SK-N-SH (cell line): ENCODE data around the gene WWOX. TPM values are rescaled to one million over a fixed set of nuclear protein-coding genes. Genes with fewer than 3 reads are reported as not detected.

Source experiments
- CTCF ChIA-PET: fragments of 300-600, 350-600 bp; formaldehyde crosslinking; extraction: SDS; loops from one replicate; lab custom pipeline; 2021; lab: Yijun Ruan, JAX
- POLR2A ChIA-PET: fragments of 350-600 bp; sonication (Branson Sonifier 250); formaldehyde crosslinking; extraction: SDS; loops from one replicate; lab custom pipeline; 2020; ENCODE audit warnings: antibody characterized with exemption, inconsistent platforms; lab: Yijun Ruan, JAX
- DNase-seq: peaks from one replicate; pipeline ENCODE4 v3.0.0; 2012
- H2AFZ ChIP-seq: fragments of 200-600 bp; sonication (generic); 2 replicates; pipeline ENCODE4 v1.8.1; 2016; ENCODE audit warnings: antibody characterized with exemption, mild to moderate bottlenecking, low read depth
- H3F3A ChIP-seq: fragments of 200-600 bp; sonication (generic); replicated peaks from 2 replicates; pipeline ENCODE3; 2016; ENCODE audit warnings: antibody characterized with exemption, mild to moderate bottlenecking; ENCODE audit not compliant: insufficient read depth
- H3K27ac ChIP-seq, 2 experiments: fragments of 200-500 bp in 1 of 2; fragments of 200-600 bp in 1 of 2; sonication (Bioruptor generic) in 1 of 2; sonication (generic), shearing (Covaris generic) in 1 of 2; 2 replicates each; pipeline versions ENCODE4 v1.5.1 to v1.6.1; 2014 to 2016; ENCODE audit warnings: low read depth in 2 of 2, inconsistent platforms in 1 of 2, low read length in 1 of 2, mild to moderate bottlenecking in 1 of 2, mixed read lengths in 1 of 2
- H3K27me3 ChIP-seq: fragments of 200-600 bp; sonication (generic), shearing (Covaris generic); 2 replicates; pipeline ENCODE4 v1.6.1; 2016; ENCODE audit warnings: mixed run types; ENCODE audit not compliant: insufficient read depth
- H3K36me3 ChIP-seq, 2 experiments: fragments of 200-500 bp in 1 of 2; fragments of 200-600 bp in 1 of 2; sonication (Bioruptor generic) in 1 of 2; sonication (generic) in 1 of 2; replicated peaks in 1 of 2; 2 replicates each; pipeline versions ENCODE3 to v1.5.1; 2014 to 2016; ENCODE audit warnings: low read length in 1 of 2, mild to moderate bottlenecking in 1 of 2; ENCODE audit not compliant: insufficient read depth in 2 of 2, control insufficient read depth in 1 of 2
- H3K4me1 ChIP-seq, 2 experiments: fragments of 200-500 bp in 1 of 2; fragments of 200-600 bp in 1 of 2; sonication (Bioruptor generic) in 1 of 2; sonication (generic), shearing (Covaris generic) in 1 of 2; 2 replicates each; pipeline versions ENCODE4 v1.5.1 to v1.6.1; 2014 to 2016; ENCODE audit warnings: low read depth in 1 of 2, low read length in 1 of 2, mixed run types in 1 of 2; ENCODE audit not compliant: insufficient read depth in 2 of 2, control insufficient read depth in 1 of 2
- H3K4me2 ChIP-seq: fragments of 200-600 bp; sonication (generic), shearing (Covaris generic); 2 replicates; pipeline ENCODE4 v1.6.1; 2017; ENCODE audit warnings: mixed run types
- H3K4me3 ChIP-seq, 2 experiments: fragments of 200-500 bp in 1 of 2; fragments of 200-600 bp in 1 of 2; sonication (Bioruptor generic) in 1 of 2; sonication (generic), shearing (Covaris generic) in 1 of 2; 2 replicates each; pipeline versions ENCODE4 v1.5.1 to v1.8.1; 2014 to 2016; ENCODE audit warnings: low read depth in 2 of 2, inconsistent platforms in 1 of 2, low read length in 1 of 2, mild to moderate bottlenecking in 1 of 2, mixed read lengths in 1 of 2, moderate library complexity in 1 of 2
- H3K79me2 ChIP-seq: fragments of 200-600 bp; sonication (generic); 2 replicates; pipeline ENCODE4 v1.8.1; 2017; ENCODE audit warnings: mild to moderate bottlenecking; ENCODE audit not compliant: insufficient read depth
- H3K9ac ChIP-seq: fragments of 200-600 bp; sonication (generic); 2 replicates; pipeline ENCODE4 v1.6.1; 2017; ENCODE audit warnings: mixed run types
- H3K9me2 ChIP-seq: fragments of 200-600 bp; sonication (generic); 2 replicates; pipeline ENCODE4 v1.6.1; 2017; ENCODE audit warnings: mixed run types
- H3K9me3 ChIP-seq: fragments of 200-600 bp; sonication (generic); 2 replicates; pipeline ENCODE4 v1.6.1; 2017; ENCODE audit warnings: mixed run types, mild to moderate bottlenecking, moderate library complexity
- H4K20me1 ChIP-seq: fragments of 200-600 bp; sonication (generic); 2 replicates; pipeline ENCODE4 v1.6.1; 2017; ENCODE audit warnings: mild to moderate bottlenecking, mixed run types; ENCODE audit not compliant: insufficient read depth
- EP300 ChIP-seq, 2 experiments: IDR thresholded peaks; 2 replicates each; pipeline versions ENCODE4 v1.4.0 to v1.6.1; 2012; ENCODE audit warnings: borderline replicate concordance in 1 of 2, low read depth in 1 of 2, low read length in 1 of 2
- EZH2phosphoT487 ChIP-seq: fragments of 200-600 bp; sonication (generic); IDR thresholded peaks from 2 replicates; pipeline ENCODE4 v1.6.1; 2017; ENCODE audit warnings: low read depth, mixed run types, mild to moderate bottlenecking, antibody characterized with exemption, moderate library complexity, borderline replicate concordance
- FOXJ3 ChIP-seq: sonication (generic); formaldehyde crosslinking; IDR thresholded peaks from 2 replicates; pipeline ENCODE4 v1.5.1; 2020; ENCODE audit warnings: mild to moderate bottlenecking, missing genetic modification reagents
- FOXM1 ChIP-seq: IDR thresholded peaks from 2 replicates; pipeline ENCODE4 v1.4.0; 2012; ENCODE audit warnings: low read depth, mild to moderate bottlenecking
- GATA2 ChIP-seq: sonication (generic); formaldehyde crosslinking; IDR thresholded peaks from 2 replicates; pipeline ENCODE4 v1.5.0; 2020; ENCODE audit warnings: mild to moderate bottlenecking, missing genetic modification reagents
- NRF1 ChIP-seq: IDR thresholded peaks from 2 replicates; pipeline ENCODE4 v1.6.1; 2012; ENCODE audit warnings: low read depth, mild to moderate bottlenecking, low read length
- PBX3 ChIP-seq: IDR thresholded peaks from 2 replicates; pipeline ENCODE4; 2012
- RAD21 ChIP-seq: IDR thresholded peaks from 2 replicates; pipeline ENCODE4 v1.6.1; 2012; ENCODE audit warnings: mild to moderate bottlenecking, low read length
- RFX5 ChIP-seq: IDR thresholded peaks from 2 replicates; pipeline ENCODE4 v1.6.1; 2012; ENCODE audit warnings: mild to moderate bottlenecking, improper control_type of control experiment, low read length
- RXRA ChIP-seq: IDR thresholded peaks from 2 replicates; pipeline ENCODE4 v1.4.0; 2012; ENCODE audit warnings: low read depth, mild to moderate bottlenecking, borderline replicate concordance
- SIN3A ChIP-seq: IDR thresholded peaks from 2 replicates; pipeline ENCODE4 v1.6.1; 2012; ENCODE audit warnings: low read depth, mild to moderate bottlenecking, low read length, moderate library complexity, borderline replicate concordance
- TCF12 ChIP-seq: IDR thresholded peaks from 2 replicates; pipeline ENCODE4 v1.4.0; 2012
- TEAD4 ChIP-seq: IDR thresholded peaks from 2 replicates; pipeline ENCODE4 v1.4.0; 2012; ENCODE audit warnings: mild to moderate bottlenecking, borderline replicate concordance; ENCODE audit not compliant: insufficient read depth
- WGBS: methylation state at CpG from one replicate; pipeline ENCODE4 v1.1.6; 2017; ENCODE audit warnings: low lambda C conversion rate; 5-methylcytosine and 5-hydroxymethylcytosine counted together
- polyA plus RNA-seq, 3 experiments: library from polyadenylated mRNA; depleted of rRNA; stranded (reverse); fragments of >200 nt; gene quantifications; 2 replicates each; pipeline ENCODE4 v1.2.3, GENCODE V29; 2012
- TF ChIP-seq, protein P1 (sequence below): fragments of 200-600 bp; sonication (generic); IDR thresholded peaks from 2 replicates; pipeline ENCODE4 v1.6.1; 2017; ENCODE audit warnings: antibody characterized with exemption, mild to moderate bottlenecking, moderate library complexity

Gene WWOX
- polyA plus RNA-seq, 1 of the 3 experiments (the other 2 are of a cell fraction) = 10.8 TPM

GRCh38 chr16:78476615-78477014, 377.2 kb downstream of the WWOX start:
- Histone ChIP-seq H3K4me3 (no peak overlapping the region), H3K9me2 (no peaks in the 10 kb centered on the region), H3K27ac (no peak overlapping the region), H3K36me3 (no peaks in the 10 kb centered on the region), H3K4me2 (no peak overlapping the region), H3K27me3 (no peaks in the 10 kb centered on the region), H2AFZ (no peak overlapping the region), H4K20me1 (no peaks in the 10 kb centered on the region), H3F3A (no peaks in the 10 kb centered on the region), H3K9ac (no peak overlapping the region), H3K4me1 (no peaks in the 10 kb centered on the region), H3K79me2 (no peaks in the 10 kb centered on the region), H3K9me3 (no peaks in the 10 kb centered on the region)
- CTCF ChIA-PET = no interaction called here
- no peak for DNase-seq
- 55% methylated on average over 7 of the region's 7 CpGs for WGBS
- no peak for TF ChIP-seq EZH2phosphoT487
- no peak for TF ChIP-seq EP300 (IDR thresholded peaks at IDR 0.05; ENCODE audit: borderline replicate concordance in 1 of 2, low read depth in 1 of 2, low read length in 1 of 2)
- TF ChIP-seq TEAD4 = no peak
- TF ChIP-seq RAD21 = no peak
- no peak for TF ChIP-seq TCF12
- no peak for TF ChIP-seq RXRA
- TF ChIP-seq GATA2 (CRISPR knock-in tag) = no peak
- no peak for TF ChIP-seq PBX3
- no peak for TF ChIP-seq RFX5
- no peak for TF ChIP-seq SIN3A
- no peak for TF ChIP-seq FOXJ3 (CRISPR knock-in tag)
- TF ChIP-seq NRF1 = no peak
- POLR2A ChIA-PET = interaction anchor here (0.6 kb wide), 1 partner anchor 51 kb away, joined by 4 read pairs; no protein-coding TSS in a partner anchor

DNA sequence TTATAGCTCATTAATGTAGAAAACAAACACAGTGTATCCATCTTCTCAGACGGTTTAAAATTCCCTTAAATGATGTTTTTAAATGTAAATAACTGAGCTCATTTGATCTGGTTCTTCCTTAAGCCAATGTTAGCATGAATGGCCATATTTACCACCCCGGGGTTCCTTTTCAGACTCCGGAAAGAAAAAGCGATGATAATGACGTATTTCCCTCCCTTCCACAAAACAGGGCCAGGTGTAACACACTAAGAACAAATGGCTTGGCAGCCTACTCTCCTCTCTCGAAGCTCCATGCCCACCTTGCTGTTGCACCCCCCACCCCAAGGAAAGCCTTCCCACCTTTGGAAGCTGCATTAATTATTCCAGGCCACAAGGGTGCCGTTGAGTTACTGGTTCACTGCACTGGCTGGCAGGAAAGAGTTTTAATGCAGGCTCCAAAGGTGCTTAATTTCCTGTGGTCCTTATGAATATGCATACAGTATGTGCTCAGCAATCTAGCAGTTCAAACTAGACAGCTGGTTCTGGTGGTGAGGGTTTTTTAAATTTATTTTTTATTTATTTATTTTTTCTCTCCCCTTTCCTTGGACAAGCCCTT, 378.9 kb downstream of the WWOX start:
- no peak overlapping the region for H3K4me2 ChIP-seq
- no peaks in the 10 kb centered on the region for H3K9me2 ChIP-seq
- H3K36me3 ChIP-seq = no peaks in the 10 kb centered on the region
- no peaks in the 10 kb centered on the region for H3K27me3 ChIP-seq
- no peaks in the 10 kb centered on the region for H4K20me1 ChIP-seq
- ChIA-PET CTCF (interaction anchor here (0.9 to 2.1 kb wide), 10 partner anchors 9 to 448 kb away, joined by 3 to 11 read pairs (median 5); no protein-coding TSS in a partner anchor), POLR2A (no interaction called here)
- TF ChIP-seq RAD21 (peak; percentile 20; the same call in 1 of the 2 replicates), FOXM1 (no peak)
- TF ChIP-seq, protein P1, sequence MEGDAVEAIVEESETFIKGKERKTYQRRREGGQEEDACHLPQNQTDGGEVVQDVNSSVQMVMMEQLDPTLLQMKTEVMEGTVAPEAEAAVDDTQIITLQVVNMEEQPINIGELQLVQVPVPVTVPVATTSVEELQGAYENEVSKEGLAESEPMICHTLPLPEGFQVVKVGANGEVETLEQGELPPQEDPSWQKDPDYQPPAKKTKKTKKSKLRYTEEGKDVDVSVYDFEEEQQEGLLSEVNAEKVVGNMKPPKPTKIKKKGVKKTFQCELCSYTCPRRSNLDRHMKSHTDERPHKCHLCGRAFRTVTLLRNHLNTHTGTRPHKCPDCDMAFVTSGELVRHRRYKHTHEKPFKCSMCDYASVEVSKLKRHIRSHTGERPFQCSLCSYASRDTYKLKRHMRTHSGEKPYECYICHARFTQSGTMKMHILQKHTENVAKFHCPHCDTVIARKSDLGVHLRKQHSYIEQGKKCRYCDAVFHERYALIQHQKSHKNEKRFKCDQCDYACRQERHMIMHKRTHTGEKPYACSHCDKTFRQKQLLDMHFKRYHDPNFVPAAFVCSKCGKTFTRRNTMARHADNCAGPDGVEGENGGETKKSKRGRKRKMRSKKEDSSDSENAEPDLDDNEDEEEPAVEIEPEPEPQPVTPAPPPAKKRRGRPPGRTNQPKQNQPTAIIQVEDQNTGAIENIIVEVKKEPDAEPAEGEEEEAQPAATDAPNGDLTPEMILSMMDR = peak; percentile 43
- no peak overlapping the region for H3K4me3 ChIP-seq
- H3F3A ChIP-seq = no peaks in the 10 kb centered on the region
- H2AFZ ChIP-seq = no peak overlapping the region
- H3K9ac ChIP-seq = no peak overlapping the region
- no peaks in the 10 kb centered on the region for H3K4me1 ChIP-seq
- DNase-seq = peak; percentile 19
- WGBS = 65% methylated on average over 7 of the region's 7 CpGs
- no peak overlapping the region for H3K27ac ChIP-seq
- H3K79me2 ChIP-seq = no peaks in the 10 kb centered on the region
- H3K9me3 ChIP-seq = no peaks in the 10 kb centered on the region
